GM12878 (cell line): ENCODE results near the gene SLC38A4. TPM values are rescaled to one million over a fixed set of nuclear protein-coding genes. Genes with fewer than 3 reads are reported as not detected.

Source experiments
- ATAC-seq: fragments of 200-7000 bp; cut with Tn5 transposase; 3 replicates; pipeline ENCODE4 v1.9.1; 2020; ENCODE audit warnings: mild to moderate bottlenecking, moderate library complexity
- BruUV-seq: library from RNA; stranded (reverse); fragments of 400-500 nt; replicated peaks from 2 replicates; lab custom pipeline; 2021; lab: Mats Ljungman, UMichigan
- CTCF ChIA-PET: fragments of 300-600 bp; sonication (Branson Sonifier 250); formaldehyde crosslinking; extraction: SDS; loops from one replicate; lab custom pipeline; 2021; ENCODE audit warnings: inconsistent platforms; lab: Yijun Ruan, JAX
- POLR2A ChIA-PET: fragments of 350-600 bp; formaldehyde crosslinking; extraction: SDS; loops from one replicate; lab custom pipeline; 2021; ENCODE audit warnings: inconsistent platforms; lab: Charles Lee
- RAD21 ChIA-PET: fragments of 300-600 bp; sonication (Branson Sonifier 250); formaldehyde crosslinking; loops from one replicate; lab custom pipeline; 2023; ENCODE audit warnings: antibody characterized with exemption; ENCODE audit not compliant: unreplicated experiment; lab: Charles Lee
- SMC1A ChIA-PET: fragments of 300-600 bp; sonication (Branson Sonifier 250); formaldehyde crosslinking; loops from one replicate; lab custom pipeline; 2023; ENCODE audit not compliant: unreplicated experiment, uncharacterized antibody; lab: Charles Lee
- DNase-seq: peaks from one replicate; pipeline ENCODE4 v3.0.0-alpha.2; 2011; ENCODE audit warnings: low read depth, low spot score
- FAIRE-seq: peaks from 3 replicates; lab custom pipeline; 2011; peaks lifted over from hg19 to GRCh38; lab: Jason Lieb, UNC
- H2AFZ ChIP-seq: 2 replicates; pipeline ENCODE4 v1.6.0; 2011; ENCODE audit warnings: low read depth, low read length, control low read depth; ENCODE audit not compliant: control insufficient read depth
- H3K27ac ChIP-seq: 2 replicates; pipeline ENCODE4 v1.5.1; 2011; ENCODE audit warnings: control low read depth; ENCODE audit not compliant: control insufficient read depth, insufficient read depth
- H3K27me3 ChIP-seq, 2 experiments: replicated peaks in 1 of 2; 2 replicates each; pipeline versions ENCODE4 v1.6.0 to v1.6.1; 2011; ENCODE audit warnings: low read length in 1 of 2; ENCODE audit not compliant: control insufficient read depth in 2 of 2, insufficient read depth in 2 of 2
- H3K36me3 ChIP-seq, 2 experiments: 2 replicates each; pipeline ENCODE4 v1.5.1; 2011; ENCODE audit warnings: low read length in 1 of 2; ENCODE audit not compliant: control insufficient read depth in 2 of 2, insufficient read depth in 2 of 2
- H3K4me1 ChIP-seq: 2 replicates; pipeline ENCODE4 v1.6.1; 2011; ENCODE audit warnings: mild to moderate bottlenecking, low read length, moderate library complexity, mixed read lengths; ENCODE audit not compliant: control insufficient read depth, insufficient read depth
- H3K4me2 ChIP-seq: 2 replicates; pipeline ENCODE4 v1.6.0; 2011; ENCODE audit warnings: control low read depth; ENCODE audit not compliant: control insufficient read depth, insufficient read depth
- H3K4me3 ChIP-seq: fragments of 200-600 bp; sonication (generic); 2 replicates; pipeline ENCODE4 v1.5.1; 2016
- H3K79me2 ChIP-seq: 2 replicates; pipeline ENCODE4 v1.6.0; 2011; ENCODE audit warnings: low read length; ENCODE audit not compliant: control insufficient read depth, insufficient read depth
- H3K9ac ChIP-seq: 2 replicates; pipeline ENCODE4 v1.8.0; 2011; ENCODE audit warnings: low read length, control low read depth, mixed read lengths; ENCODE audit not compliant: control insufficient read depth, insufficient read depth
- H3K9me3 ChIP-seq: replicated peaks from 3 replicates; pipeline ENCODE4 v1.5.1; 2011; ENCODE audit warnings: mild to moderate bottlenecking, low read length; ENCODE audit not compliant: control insufficient read depth, insufficient read depth
- H4K20me1 ChIP-seq: 2 replicates; pipeline ENCODE4 v1.6.0; 2011; ENCODE audit not compliant: control insufficient read depth, insufficient read depth
- BCL3 ChIP-seq: IDR thresholded peaks from 2 replicates; pipeline ENCODE4 v1.6.1; 2011; ENCODE audit warnings: borderline replicate concordance, low read depth, mild to moderate bottlenecking, moderate library complexity, low read length; ENCODE audit not compliant: insufficient read depth, poor library complexity, severe bottlenecking
- IRF5 ChIP-seq: fragments of 450-650 bp; IDR thresholded peaks from 2 replicates; pipeline ENCODE4 v1.6.1; 2017; ENCODE audit warnings: borderline replicate concordance
- NBN ChIP-seq: fragments of 450-650 bp; IDR thresholded peaks from 2 replicates; pipeline ENCODE4 v1.6.1; 2016
- PML ChIP-seq: IDR thresholded peaks from 2 replicates; pipeline ENCODE4 v1.6.1; 2012; ENCODE audit warnings: low read length, inconsistent platforms
- POLR2A ChIP-seq: IDR thresholded peaks from 2 replicates; pipeline ENCODE4 v1.6.1; 2011; ENCODE audit warnings: low read depth, mild to moderate bottlenecking, low read length
- SIN3A ChIP-seq: IDR thresholded peaks from 2 replicates; pipeline ENCODE4 v1.6.1; 2012; ENCODE audit warnings: low read depth, low read length, improper control_type of control experiment
- SREBF2 ChIP-seq: IDR thresholded peaks from 2 replicates; pipeline ENCODE4 v1.6.1; 2012; ENCODE audit warnings: mild to moderate bottlenecking, low read length
- STAT3 ChIP-seq: IDR thresholded peaks from 2 replicates; pipeline ENCODE4 v1.6.1; 2011; ENCODE audit warnings: low read depth, low read length, improper control_type of control experiment
- TAF1 ChIP-seq: IDR thresholded peaks from 2 replicates; pipeline ENCODE4 v1.6.1; 2011; ENCODE audit warnings: mild to moderate bottlenecking, low read depth, low read length, borderline replicate concordance
- TCF7 ChIP-seq: IDR thresholded peaks from 2 replicates; pipeline ENCODE4 v1.6.1; 2014; ENCODE audit warnings: antibody characterized with exemption, borderline replicate concordance
- ZNF207 ChIP-seq: fragments of 450-650 bp; IDR thresholded peaks from 2 replicates; pipeline ENCODE4 v1.6.1; 2014; ENCODE audit warnings: antibody characterized with exemption, mild to moderate bottlenecking, borderline replicate concordance
- in situ Hi-C: fragments of 300-500 bp; cut with MboI; formaldehyde crosslinking; loops from 9 replicates; pipeline ENCODE4 v1.14.3; 2018; ENCODE audit warnings: mixed read lengths
- intact Hi-C: fragments of 100-400 bp; cut with micrococcal nuclease; formaldehyde crosslinking; loops from one replicate; pipeline ENCODE4 v1.14.2; 2022; ENCODE audit not compliant: unreplicated experiment
- polyA plus RNA-seq, 11 experiments: library from polyadenylated mRNA; depleted of rRNA in 4 of 11; unstranded in 6 of 11; stranded (reverse) in 5 of 11; fragments of >200 nt; fragmentation: Nextera tagmentation in 4 of 11; fragmentation: Illumina TruSeq in 1 of 11; extraction: Ambion mirVana in 4 of 11; extraction: Trizol in 1 of 11; gene quantifications; 1 replicate in 1 of 11; 2 replicates in 10 of 11; pipeline versions ENCODE4 v1.2.1 to v1.2.3, GENCODE V29; 2011 to 2016; ENCODE audit warnings: inconsistent platforms in 2 of 11, missing spikeins in 2 of 11, low read depth in 1 of 11
- total RNA-seq, 4 experiments: library from RNA; depleted of rRNA in 3 of 4; stranded (reverse); fragments of >200 nt in 3 of 4; fragmentation: Illumina TruSeq in 1 of 4; extraction: Trizol in 1 of 4; gene quantifications; 2 replicates each; pipeline versions ENCODE4 v1.2.1 to v1.2.3, GENCODE V29; 2013 to 2021

SLC38A4 gene
- total and polyA plus RNA-seq, 10 of the 15 experiments (the other 5 are each of a cell fraction or from before 2014, with no cell fraction given), result 0.04 to 0.52 (median 0.13) TPM; not detected in 2

- TF ChIP-seq ZNF207 (no peak), NBN (no peak), PML (no peak)
Observed at GRCh38 chr12:46872135-46872534, 46.3 kb upstream of the SLC38A4 start (continued).

GRCh38 chr12:46865311-46865710 is 39.5 kb upstream of the SLC38A4 start:
- no peak overlapping the region for H3K4me2 ChIP-seq
- no peaks in the 10 kb centered on the region for H3K4me1 ChIP-seq
- no peak overlapping the region for H3K27ac ChIP-seq
- ATAC-seq, result no peak
- H3K36me3 ChIP-seq, result no peaks in the 10 kb centered on the region
- in situ Hi-C loops, result no loop called here
- ChIA-PET CTCF (no interaction called here), POLR2A (no interaction called here), RAD21 (no interaction called here), SMC1A (no interaction called here)
- no peak overlapping the region for H2AFZ ChIP-seq
- FAIRE-seq, result no peak
- no peak for DNase-seq
- no TSS peak for BruUV-seq
- no peak overlapping the region for H3K9ac ChIP-seq
- H3K79me2 ChIP-seq, result no peaks in the 10 kb centered on the region
- no peak for TF ChIP-seq NBN
- no peak for TF ChIP-seq SIN3A
- TF ChIP-seq BCL3, result no peak
- TF ChIP-seq TCF7, result no peak
- TF ChIP-seq POLR2A, result no peak
- no peak for TF ChIP-seq TAF1
- TF ChIP-seq SREBF2, result no peak
- no peak for TF ChIP-seq STAT3
- no peak for TF ChIP-seq IRF5
- intact Hi-C loops, result no loop called here
- H3K4me3 ChIP-seq, result no peak overlapping the region
- no peaks in the 10 kb centered on the region for H3K27me3 ChIP-seq
- no peaks in the 10 kb centered on the region for H3K9me3 ChIP-seq
- H4K20me1 ChIP-seq, result no peaks in the 10 kb centered on the region
